Fibroblast of skin of right biceps (primary cell): ENCODE results near the gene NMNAT1.
A peak's percentile ranks its signal among the peaks of the same experiment; 100 is the strongest.
"Not testable (repeated sequence)": the region's sequence is repeated elsewhere in the genome, so short reads cannot be mapped to it uniquely, and the experiment has no call there.

Source experiments
- DNase-seq: peaks from one replicate; pipeline ENCODE4 v3.0.0-alpha.2; 2013

NMNAT1 gene

GRCh38 chr1:9942939-9943788, at the start of gene NMNAT1, which contains the start of gene LZIC:
Gene NMNAT1 (plus strand): TSS chr1:9943475. CDS start chr1:9972074, 28,599 bp downstream.
Gene LZIC (minus strand): TSS chr1:9943391. CDS start chr1:9936619, 6,772 bp downstream.
- DNase-seq: peak; percentile 93

- peak; percentile 33 for DNase-seq
Measured at GRCh38 chr1:9894115-9894514, 49.2 kb upstream of the NMNAT1 start.

- no peak for DNase-seq
Measured at GRCh38 chr1:9900142-9901043, 42.9 kb upstream of the NMNAT1 start.

- no peak for DNase-seq
Measured at GRCh38 chr1:9901148-9902059, 41.9 kb upstream of the NMNAT1 start.

- DNase-seq: no peak
Measured at GRCh38 chr1:9902060-9902452, 41.2 kb upstream of the NMNAT1 start.

GRCh38 chr1:9903801-9904527, 39.3 kb upstream of the NMNAT1 start:
- DNase-seq: no peak

GRCh38 chr1:9904596-9904995, 38.7 kb upstream of the NMNAT1 start:
- peak; percentile 56 for DNase-seq

- peak; percentile 67 for DNase-seq
Measured at GRCh38 chr1:9905010-9905409, 38.3 kb upstream of the NMNAT1 start.

- DNase-seq: no peak
Measured at GRCh38 chr1:9906466-9906865, 36.8 kb upstream of the NMNAT1 start.

- no peak for DNase-seq
Measured at GRCh38 chr1:9907441-9907840, 35.8 kb upstream of the NMNAT1 start.

- DNase-seq: no peak
Measured at GRCh38 chr1:9908871-9909233, 34.4 kb upstream of the NMNAT1 start.

GRCh38 chr1:9909234-9910046, 33.8 kb upstream of the NMNAT1 start:
- DNase-seq: peak; percentile 14

- no peak for DNase-seq
Measured at GRCh38 chr1:9910076-9910422, 33.2 kb upstream of the NMNAT1 start, which contains the start of gene CTNNBIP1. Gene CTNNBIP1 (minus strand): TSS chr1:9910269. CDS start chr1:9872064, 38,205 bp downstream.

GRCh38 chr1:9910423-9911178, 32.7 kb upstream of the NMNAT1 start:
- DNase-seq: peak; percentile 99

- no peak for DNase-seq
Measured at GRCh38 chr1:9912264-9912936, 30.9 kb upstream of the NMNAT1 start.

GRCh38 chr1:9914610-9914937, 28.7 kb upstream of the NMNAT1 start:
- no peak for DNase-seq

GRCh38 chr1:9916452-9916851, 26.8 kb upstream of the NMNAT1 start:
- DNase-seq: no peak

- not testable (repeated sequence) for DNase-seq
Measured at GRCh38 chr1:9917495-9917894, 25.8 kb upstream of the NMNAT1 start.

- no peak for DNase-seq
Measured at GRCh38 chr1:9917901-9918300, 25.4 kb upstream of the NMNAT1 start.

GRCh38 chr1:9920606-9921005, 22.7 kb upstream of the NMNAT1 start:
- no peak for DNase-seq
